ENCODE measurements around the gene STAM. TPM values are rescaled to one million over a fixed set of nuclear protein-coding genes. Genes with fewer than 3 reads are reported as not detected.

STAM gene
- total and polyA plus RNA-seq, 10 of the 15 experiments (the other 5 are each of a cell fraction or from before 2014, with no cell fraction given) = 8.8 to 15.9 (median 14.4) TPM

DNA sequence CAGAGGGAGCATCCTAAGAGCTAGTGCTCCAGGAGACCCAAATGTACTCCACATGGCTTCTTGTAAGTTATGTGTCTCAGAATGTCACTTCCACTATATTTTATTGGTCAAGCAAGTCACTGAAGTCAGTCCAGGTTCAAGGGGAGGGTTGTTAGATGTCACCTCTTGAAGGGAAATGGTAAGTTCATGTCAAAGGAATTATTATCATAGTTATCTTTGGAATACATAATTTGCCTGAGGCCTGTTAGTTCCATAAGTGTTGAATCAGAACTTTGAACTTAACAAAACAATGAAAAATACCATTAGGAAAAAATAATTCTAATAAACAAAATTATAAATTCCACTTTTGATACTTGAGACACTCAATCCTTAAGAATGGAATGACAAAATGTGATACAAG, 30.6 kb downstream of the STAM start:
- H3K27me3 ChIP-seq (replicated peaks in 1 of 2; ENCODE audit: control insufficient read depth in 2 of 2, insufficient read depth in 2 of 2, low read length in 1 of 2) = no peaks in the 10 kb centered on the region
- H3K4me1 ChIP-seq (ENCODE audit: control insufficient read depth, insufficient read depth, low read length) = peaks cover 5% of the 10 kb centered on the region; the same call in 1 of the 2 replicates
- no TSS peak for BruUV-seq (replicated peaks)
- no peak overlapping the region for H2AFZ ChIP-seq (ENCODE audit: control insufficient read depth, low read depth, low read length)
- H3K4me3 ChIP-seq = no peak overlapping the region
- H3K27ac ChIP-seq (ENCODE audit: control insufficient read depth, insufficient read depth) = no peak overlapping the region
- DNase-seq (ENCODE audit: low read depth, low spot score) (no peak), FAIRE-seq (no peak), ATAC-seq (no peak)
- RAD21 ChIA-PET (ENCODE audit: unreplicated experiment) = interaction anchor here (0.8 kb wide), 1 partner anchor 28 kb away, joined by 3 read pairs; no protein-coding TSS in a partner anchor
- SMC1A ChIA-PET (ENCODE audit: uncharacterized antibody, unreplicated experiment) = interaction anchor here (0.8 to 1.8 kb wide), 3 partner anchors 9 to 41 kb away, joined by 3 to 5 read pairs (median 3); partner anchors contain the start of gene STAM
- H3K4me2 ChIP-seq (ENCODE audit: control insufficient read depth, insufficient read depth) = no peak overlapping the region
- intact Hi-C loops (cut with micrococcal nuclease; ENCODE audit: unreplicated experiment) = no loop called here
- H3K79me2 ChIP-seq (ENCODE audit: control insufficient read depth, insufficient read depth, low read length) = peaks cover 25% of the 10 kb centered on the region
- no peak for TF ChIP-seq DPF2 (IDR thresholded peaks at IDR 0.05)
- TF ChIP-seq ZNF622 (IDR thresholded peaks at IDR 0.05) = no peak
- no peak for TF ChIP-seq MXI1 (IDR thresholded peaks at IDR 0.05; ENCODE audit: low read depth, low read length)
- TF ChIP-seq SIX5 (IDR thresholded peaks at IDR 0.05; ENCODE audit: low read depth, low read length, severe bottlenecking) = no peak
- TF ChIP-seq SREBF1 (IDR thresholded peaks at IDR 0.05; ENCODE audit: low read length) = no peak
- POLR2A ChIA-PET = interaction anchor here (0.8 to 1.2 kb wide), 2 partner anchors 16 to 27 kb away, joined by 3 read pairs; no protein-coding TSS in a partner anchor
- H3K9me3 ChIP-seq (replicated peaks; ENCODE audit: control insufficient read depth, insufficient read depth, low read length) = no peaks in the 10 kb centered on the region; the same call in 2 of the 3 replicates
- in situ Hi-C loops (cut with MboI) = no loop called here
- no peaks in the 10 kb centered on the region for H3K36me3 ChIP-seq (ENCODE audit: control insufficient read depth in 2 of 2, insufficient read depth in 2 of 2, low read length in 1 of 2)
- H4K20me1 ChIP-seq (ENCODE audit: control insufficient read depth, insufficient read depth) = no peaks in the 10 kb centered on the region
- H3K9ac ChIP-seq (ENCODE audit: control insufficient read depth, insufficient read depth, low read length) = no peak overlapping the region
- CTCF ChIA-PET = interaction anchor here (1.4 kb wide), 1 partner anchor 12 kb away, joined by 3 read pairs; no protein-coding TSS in a partner anchor

DNA sequence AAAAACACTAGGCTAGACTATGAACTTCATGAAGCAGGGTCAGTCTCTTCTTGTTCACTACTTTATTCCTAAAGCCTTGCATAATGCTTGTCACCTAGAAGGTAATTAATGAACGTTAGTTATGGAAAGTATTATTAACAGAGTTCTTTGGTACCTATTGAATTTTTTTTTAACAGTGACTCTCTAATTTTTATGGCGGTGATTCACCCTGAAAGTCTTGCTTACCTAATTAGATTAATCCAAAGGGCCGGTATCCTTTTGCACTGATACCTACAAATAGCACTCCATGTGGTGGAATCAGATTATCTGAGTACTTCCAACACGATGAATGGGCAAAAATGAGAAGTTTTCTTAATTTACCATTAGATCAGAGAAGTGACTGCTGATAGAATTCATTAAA, 31.7 kb downstream of the STAM start:
- peaks cover 2% of the 10 kb centered on the region; the same call in 2 of the 3 replicates for H3K9me3 ChIP-seq (replicated peaks; ENCODE audit: control insufficient read depth, insufficient read depth, low read length)
- WGBS (ENCODE audit: insufficient coverage, insufficient replicate concordance, low lambda C conversion rate, missing lambda C conversion rate) = 87% methylated on average over 4 of the region's 4 CpGs
- no peak for FAIRE-seq
- no TSS peak for BruUV-seq (replicated peaks)
- in situ Hi-C loops (cut with MboI) = no loop called here
- H3K4me2 ChIP-seq (ENCODE audit: control insufficient read depth, insufficient read depth) = no peak overlapping the region
- H2AFZ ChIP-seq (ENCODE audit: control insufficient read depth, low read depth, low read length) = no peak overlapping the region
- ATAC-seq = no peak
- no peaks in the 10 kb centered on the region for H3K4me1 ChIP-seq (ENCODE audit: control insufficient read depth, insufficient read depth, low read length)
- intact Hi-C loops (cut with micrococcal nuclease; ENCODE audit: unreplicated experiment) = no loop called here
- H3K27me3 ChIP-seq (replicated peaks in 1 of 2; ENCODE audit: control insufficient read depth in 2 of 2, insufficient read depth in 2 of 2, low read length in 1 of 2) = no peaks in the 10 kb centered on the region
- H4K20me1 ChIP-seq (ENCODE audit: control insufficient read depth, insufficient read depth) = no peaks in the 10 kb centered on the region
- H3K9ac ChIP-seq (ENCODE audit: control insufficient read depth, insufficient read depth, low read length) = no peak overlapping the region
- no peak overlapping the region for H3K4me3 ChIP-seq
- ChIA-PET SMC1A (ENCODE audit: uncharacterized antibody, unreplicated experiment) (interaction anchor here (1.2 to 1.6 kb wide), 2 partner anchors 28 to 30 kb away, joined by 4 read pairs; no protein-coding TSS in a partner anchor), CTCF (interaction anchor here (1.7 kb wide), 1 partner anchor 31 kb away, joined by 5 read pairs; no protein-coding TSS in a partner anchor), RAD21 (ENCODE audit: unreplicated experiment) (no interaction called here), POLR2A (interaction anchor here (0.6 to 0.7 kb wide), 2 partner anchors 31 to 216 kb away, joined by 3 read pairs; no protein-coding TSS in a partner anchor)
- no peaks in the 10 kb centered on the region for H3K36me3 ChIP-seq (ENCODE audit: control insufficient read depth in 2 of 2, insufficient read depth in 2 of 2, low read length in 1 of 2)
- TF ChIP-seq ZNF24 (IDR thresholded peaks at IDR 0.05) (no peak), POLR2AphosphoS5 (IDR thresholded peaks at IDR 0.05; ENCODE audit: low read length) (no peak), RFX5 (IDR thresholded peaks at IDR 0.05; ENCODE audit: low read depth, low read length) (no peak), ZZZ3 (IDR thresholded peaks at IDR 0.05; ENCODE audit: control insufficient read depth, insufficient read length, low read depth) (no peak)
- peaks cover 23% of the 10 kb centered on the region for H3K79me2 ChIP-seq (ENCODE audit: control insufficient read depth, insufficient read depth, low read length)
- no peak for DNase-seq (ENCODE audit: low read depth, low spot score)
- no peak overlapping the region for H3K27ac ChIP-seq (ENCODE audit: control insufficient read depth, insufficient read depth)
